Smooth muscle cell (in vitro differentiated cells): Measurements from ENCODE around the gene HMHB1. TPM values are rescaled to one million over a fixed set of nuclear protein-coding genes. Genes with fewer than 3 reads are reported as not detected.

ENCODE experiments used
- DNase-seq: peaks from one replicate; lab custom pipeline; 2025; ENCODE audit not compliant: unreplicated experiment; lab: John Stamatoyannopoulos, UW
- H2AFZ ChIP-seq: fragments of 200-600 bp; sonication (generic); 2 replicates; pipeline ENCODE4 v1.6.0; 2016; ENCODE audit warnings: antibody characterized with exemption, low read depth, mild to moderate bottlenecking
- H3F3A ChIP-seq: fragments of 200-600 bp; sonication (generic); 2 replicates; pipeline ENCODE4 v1.6.0; 2017; ENCODE audit warnings: antibody characterized with exemption, low read depth
- H3K27ac ChIP-seq: fragments of 200-600 bp; sonication (generic); 2 replicates; pipeline ENCODE4 v1.5.1; 2016; ENCODE audit warnings: low read depth, mild to moderate bottlenecking
- H3K27me3 ChIP-seq: fragments of 200-600 bp; sonication (generic); 2 replicates; pipeline ENCODE4 v1.6.1; 2016; ENCODE audit warnings: low read depth, mild to moderate bottlenecking
- H3K36me3 ChIP-seq: fragments of 200-600 bp; sonication (generic); 2 replicates; pipeline ENCODE4 v1.5.1; 2016; ENCODE audit warnings: low read depth
- H3K4me1 ChIP-seq: fragments of 200-600 bp; sonication (generic); 2 replicates; pipeline ENCODE4 v1.5.1; 2016; ENCODE audit warnings: low read depth
- H3K4me2 ChIP-seq: fragments of 200-600 bp; sonication (generic); 2 replicates; pipeline ENCODE4 v1.6.0; 2016; ENCODE audit warnings: mild to moderate bottlenecking
- H3K4me3 ChIP-seq: fragments of 200-600 bp; sonication (generic); 2 replicates; pipeline ENCODE4 v1.5.1; 2016; ENCODE audit warnings: mild to moderate bottlenecking
- H3K79me2 ChIP-seq: fragments of 200-600 bp; sonication (generic); 2 replicates; pipeline ENCODE4 v1.6.0; 2016; ENCODE audit warnings: low read depth, mild to moderate bottlenecking
- H3K9ac ChIP-seq: fragments of 200-600 bp; sonication (generic); 2 replicates; pipeline ENCODE4 v1.6.0; 2016; ENCODE audit warnings: low read depth
- H3K9me3 ChIP-seq: fragments of 200-600 bp; sonication (generic); replicated peaks from 2 replicates; pipeline ENCODE4 v1.5.1; 2016; ENCODE audit warnings: low read depth
- H4K20me1 ChIP-seq: fragments of 200-600 bp; sonication (generic); 2 replicates; pipeline ENCODE4 v1.6.0; 2016; ENCODE audit warnings: low read depth
- WGBS: methylation state at CpG from one replicate; pipeline ENCODE4 v1.1.7; 2016; ENCODE audit warnings: low lambda C conversion rate; 5-methylcytosine and 5-hydroxymethylcytosine counted together
- polyA plus RNA-seq: library from polyadenylated mRNA; unstranded; fragments of >200 nt; fragmentation: Nextera tagmentation; extraction: Ambion mirVana; gene quantifications from 2 replicates; pipeline ENCODE4 v1.2.1, GENCODE V29; 2016
- total RNA-seq: library from RNA; depleted of rRNA; stranded (reverse); fragments of >200 nt; gene quantifications from 2 replicates; pipeline ENCODE4 v1.2.3, GENCODE V29; 2014
- TF ChIP-seq, protein P1 (sequence below): fragments of 200-600 bp; sonication (generic); IDR thresholded peaks from 2 replicates; pipeline ENCODE4 v1.5.1; 2017; ENCODE audit warnings: borderline replicate concordance, mild to moderate bottlenecking, antibody characterized with exemption; ENCODE audit not compliant: insufficient read depth, poor library complexity, severe bottlenecking

HMHB1 gene
- total and polyA plus RNA-seq, 2 experiments from 2014 or later, result not detected

DNA sequence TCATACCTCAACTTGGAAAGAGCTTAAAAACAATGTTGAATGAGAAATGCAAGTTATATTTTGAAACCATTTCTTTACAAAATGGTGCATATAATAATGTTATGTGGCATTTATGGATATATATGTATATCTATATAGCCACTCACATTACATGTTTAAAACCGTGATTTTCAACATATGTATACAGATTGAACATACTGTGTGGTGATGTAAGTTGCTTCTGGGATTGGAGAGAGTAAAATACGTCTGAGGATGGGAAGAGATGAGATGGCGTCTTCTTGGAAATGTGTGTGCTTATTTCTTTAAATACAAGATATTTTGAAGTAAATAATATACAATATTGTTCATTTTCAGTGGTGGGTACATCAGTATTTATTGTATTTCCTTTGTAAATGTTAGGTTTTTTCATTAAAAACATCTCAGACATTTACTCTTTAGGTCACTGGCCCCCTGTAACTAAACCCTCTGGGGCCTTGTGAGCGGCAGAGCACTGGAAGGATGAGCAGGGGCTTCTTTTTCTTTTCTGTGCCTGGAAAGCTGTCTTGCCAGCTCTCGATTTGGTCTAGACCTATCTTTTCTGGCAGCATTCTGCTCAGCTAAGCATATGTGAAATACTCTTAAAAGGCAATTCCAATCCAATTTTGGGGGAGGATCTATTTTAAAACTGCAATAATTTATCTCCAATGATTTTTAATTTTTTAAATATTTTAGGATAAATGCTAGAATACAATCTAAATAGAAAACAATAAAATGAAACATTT is 42.8 kb upstream of the HMHB1 start:
- Histone ChIP-seq H2AFZ (no peak overlapping the region), H3K36me3 (no peaks in the 10 kb centered on the region), H3K4me1 (no peaks in the 10 kb centered on the region), H3K9ac (no peak overlapping the region), H3K27me3 (no peaks in the 10 kb centered on the region), H3K27ac (no peak overlapping the region), H3K79me2 (no peaks in the 10 kb centered on the region), H3K4me3 (no peak overlapping the region), H4K20me1 (no peaks in the 10 kb centered on the region), H3K9me3 (no peaks in the 10 kb centered on the region), H3K4me2 (no peak overlapping the region), H3F3A (no peaks in the 10 kb centered on the region)
- DNase-seq, result no peak
- TF ChIP-seq, protein P1, sequence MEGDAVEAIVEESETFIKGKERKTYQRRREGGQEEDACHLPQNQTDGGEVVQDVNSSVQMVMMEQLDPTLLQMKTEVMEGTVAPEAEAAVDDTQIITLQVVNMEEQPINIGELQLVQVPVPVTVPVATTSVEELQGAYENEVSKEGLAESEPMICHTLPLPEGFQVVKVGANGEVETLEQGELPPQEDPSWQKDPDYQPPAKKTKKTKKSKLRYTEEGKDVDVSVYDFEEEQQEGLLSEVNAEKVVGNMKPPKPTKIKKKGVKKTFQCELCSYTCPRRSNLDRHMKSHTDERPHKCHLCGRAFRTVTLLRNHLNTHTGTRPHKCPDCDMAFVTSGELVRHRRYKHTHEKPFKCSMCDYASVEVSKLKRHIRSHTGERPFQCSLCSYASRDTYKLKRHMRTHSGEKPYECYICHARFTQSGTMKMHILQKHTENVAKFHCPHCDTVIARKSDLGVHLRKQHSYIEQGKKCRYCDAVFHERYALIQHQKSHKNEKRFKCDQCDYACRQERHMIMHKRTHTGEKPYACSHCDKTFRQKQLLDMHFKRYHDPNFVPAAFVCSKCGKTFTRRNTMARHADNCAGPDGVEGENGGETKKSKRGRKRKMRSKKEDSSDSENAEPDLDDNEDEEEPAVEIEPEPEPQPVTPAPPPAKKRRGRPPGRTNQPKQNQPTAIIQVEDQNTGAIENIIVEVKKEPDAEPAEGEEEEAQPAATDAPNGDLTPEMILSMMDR, result no peak
- 92% methylated on average over 5 of the region's 5 CpGs for WGBS

DNA sequence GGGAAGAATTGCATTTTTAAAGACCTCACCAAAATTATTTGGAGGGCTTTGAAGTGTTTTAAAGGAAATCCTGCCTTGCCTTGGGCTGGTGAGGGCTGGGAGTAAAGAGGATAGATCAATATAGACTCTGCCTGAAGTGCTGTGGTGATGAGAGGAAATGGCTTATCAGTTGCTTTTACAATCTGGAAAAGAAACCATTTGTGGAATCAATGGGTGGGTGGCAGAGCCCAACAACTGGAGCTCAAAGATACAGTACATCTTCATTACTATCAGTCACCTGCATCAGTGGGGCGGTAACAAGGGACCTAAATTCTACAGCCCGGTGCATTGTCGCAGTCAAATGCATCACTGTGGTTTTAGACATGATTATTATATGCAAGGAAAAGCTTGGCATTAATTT is 41.5 kb upstream of the HMHB1 start:
- TF ChIP-seq, protein P1, result no peak
- Histone ChIP-seq H3K9ac (no peak overlapping the region), H3K36me3 (no peaks in the 10 kb centered on the region), H3K27ac (no peak overlapping the region), H3K27me3 (no peaks in the 10 kb centered on the region), H3K79me2 (no peaks in the 10 kb centered on the region), H2AFZ (no peak overlapping the region), H3K4me3 (no peak overlapping the region), H3K4me2 (no peak overlapping the region), H3K4me1 (no peaks in the 10 kb centered on the region), H4K20me1 (no peaks in the 10 kb centered on the region), H3K9me3 (no peaks in the 10 kb centered on the region), H3F3A (no peaks in the 10 kb centered on the region)
- 92% methylated on average over 3 of the region's 3 CpGs for WGBS
- DNase-seq, result no peak

DNA sequence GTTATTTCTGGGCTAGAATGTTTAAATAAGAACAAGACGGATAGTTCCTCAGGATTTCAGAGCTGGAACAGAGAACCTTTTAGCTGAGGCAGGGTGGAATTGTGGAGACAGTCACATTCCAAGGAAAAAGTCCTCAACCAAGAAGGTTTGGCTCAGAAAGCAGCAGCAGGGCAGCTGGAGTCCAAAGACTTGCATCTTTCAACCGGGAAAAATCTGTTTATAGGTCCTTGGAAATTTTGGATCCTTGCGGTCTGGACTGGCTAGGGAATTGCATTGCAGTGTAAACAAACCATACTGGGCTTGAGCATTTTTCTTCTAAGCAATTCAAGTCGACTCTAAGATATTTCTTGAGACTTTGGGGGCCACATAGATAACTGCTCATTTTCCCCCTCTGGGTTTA is 40.8 kb upstream of the HMHB1 start:
- DNase-seq, result no peak
- Histone ChIP-seq H3K4me2 (peak overlapping the region; percentile 12), H3F3A (no peaks in the 10 kb centered on the region), H3K79me2 (no peaks in the 10 kb centered on the region), H2AFZ (peak overlapping the region; percentile 1), H4K20me1 (no peaks in the 10 kb centered on the region), H3K4me1 (no peaks in the 10 kb centered on the region), H3K9me3 (no peaks in the 10 kb centered on the region), H3K36me3 (no peaks in the 10 kb centered on the region), H3K4me3 (no peak overlapping the region), H3K27ac (no peak overlapping the region), H3K27me3 (no peaks in the 10 kb centered on the region), H3K9ac (no peak overlapping the region)
- TF ChIP-seq, protein P1, result no peak
- WGBS, result 56% methylated on average over 4 of the region's 4 CpGs

DNA sequence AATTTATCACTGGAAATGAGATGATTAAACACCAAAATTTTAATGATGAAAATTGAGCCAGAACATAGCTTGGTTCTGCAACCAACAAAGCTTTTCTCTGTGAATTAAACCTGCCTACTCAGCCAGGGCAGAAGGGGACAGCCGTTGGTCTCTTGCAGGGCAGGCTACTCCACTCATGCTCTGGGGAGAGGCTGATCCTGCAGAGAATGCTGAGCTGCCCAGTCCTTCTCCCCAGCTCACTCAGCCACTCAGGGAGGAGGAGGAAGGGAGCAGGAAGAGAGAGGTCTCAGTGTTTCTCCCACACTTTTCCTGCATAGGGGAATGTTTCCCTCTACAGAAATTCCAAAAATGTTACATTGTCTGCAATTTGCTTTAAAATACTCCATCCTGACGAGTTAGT is 40.4 kb upstream of the HMHB1 start:
- DNase-seq, result no peak
- Histone ChIP-seq H3K79me2 (no peaks in the 10 kb centered on the region), H3K27ac (no peak overlapping the region), H3K4me1 (no peaks in the 10 kb centered on the region), H2AFZ (no peak overlapping the region), H3K4me3 (no peak overlapping the region), H4K20me1 (no peaks in the 10 kb centered on the region), H3K9me3 (no peaks in the 10 kb centered on the region), H3F3A (no peaks in the 10 kb centered on the region), H3K9ac (no peak overlapping the region), H3K36me3 (no peaks in the 10 kb centered on the region), H3K27me3 (no peaks in the 10 kb centered on the region), H3K4me2 (peak overlapping the region; percentile 12)
- WGBS, result 57% methylated on average over 2 of the region's 2 CpGs
- TF ChIP-seq, protein P1, result no peak
